Astrocyte (in vitro differentiated cells and primary cell): ENCODE data around the gene IDUA. TPM values are rescaled to one million over a fixed set of nuclear protein-coding genes. Genes with fewer than 3 reads are reported as not detected.

Experiments
- DNase-seq: peaks from one replicate; pipeline ENCODE4 v3.0.0-alpha.2; 2010; ENCODE audit warnings: low read depth
- FAIRE-seq: peaks from 2 replicates; lab custom pipeline; 2011; peaks lifted over from hg19 to GRCh38; lab: Jason Lieb, UNC
- H2AFZ ChIP-seq: 2 replicates; pipeline ENCODE4 v1.6.0; 2012; ENCODE audit warnings: low read depth, low read length, inconsistent platforms
- H3K27ac ChIP-seq: 2 replicates; pipeline ENCODE4 v1.5.1; 2011; ENCODE audit warnings: low read depth, low read length, inconsistent platforms
- H3K27me3 ChIP-seq: 2 replicates; pipeline ENCODE4 v1.6.0; 2011; ENCODE audit warnings: low read length, inconsistent platforms; ENCODE audit not compliant: insufficient read depth
- H3K36me3 ChIP-seq: 2 replicates; pipeline ENCODE4 v1.5.1; 2011; ENCODE audit warnings: low read length, inconsistent platforms; ENCODE audit not compliant: insufficient read depth
- H3K4me1 ChIP-seq: 2 replicates; pipeline ENCODE4 v1.5.1; 2011; ENCODE audit warnings: low read length, inconsistent platforms; ENCODE audit not compliant: insufficient read depth
- H3K4me2 ChIP-seq: 2 replicates; pipeline ENCODE4 v1.6.0; 2012; ENCODE audit warnings: low read length, inconsistent platforms
- H3K4me3 ChIP-seq: 2 replicates; pipeline ENCODE4 v1.5.1; 2011; ENCODE audit warnings: low read depth, mild to moderate bottlenecking, low read length, inconsistent platforms; ENCODE audit not compliant: insufficient read depth
- H3K79me2 ChIP-seq: 2 replicates; pipeline ENCODE4 v1.6.0; 2012; ENCODE audit warnings: mild to moderate bottlenecking, low read length, inconsistent platforms; ENCODE audit not compliant: insufficient read depth
- H3K9ac ChIP-seq: 2 replicates; pipeline ENCODE4 v1.6.0; 2012; ENCODE audit warnings: mild to moderate bottlenecking, low read length, inconsistent platforms
- H3K9me3 ChIP-seq: 2 replicates; pipeline ENCODE4 v1.5.1; 2012; ENCODE audit warnings: low read depth, mild to moderate bottlenecking, low read length, inconsistent platforms; ENCODE audit not compliant: insufficient read depth
- H4K20me1 ChIP-seq: 2 replicates; pipeline ENCODE4 v1.6.0; 2012; ENCODE audit warnings: low read length, inconsistent platforms; ENCODE audit not compliant: insufficient read depth
- H3K27ac Mint-ChIP-seq: one replicate; pipeline ENCODE4 v1.8.0; 2021; ENCODE audit warnings: mild to moderate bottlenecking, mixed read lengths; ENCODE audit not compliant: unreplicated experiment
- H3K27me3 Mint-ChIP-seq: one replicate; pipeline ENCODE4 v1.8.0; 2021; ENCODE audit warnings: low read depth, mixed read lengths; ENCODE audit not compliant: unreplicated experiment
- H3K36me3 Mint-ChIP-seq: one replicate; pipeline ENCODE4 v1.8.0; 2021; ENCODE audit warnings: low read depth, mixed read lengths; ENCODE audit not compliant: unreplicated experiment
- H3K4me1 Mint-ChIP-seq: one replicate; pipeline ENCODE4 v1.8.0; 2021; ENCODE audit warnings: low read depth, mixed read lengths; ENCODE audit not compliant: unreplicated experiment
- H3K4me3 Mint-ChIP-seq: one replicate; pipeline ENCODE4 v1.8.0; 2021; ENCODE audit warnings: mild to moderate bottlenecking, moderate library complexity, mixed read lengths; ENCODE audit not compliant: unreplicated experiment
- H3K9me3 Mint-ChIP-seq: one replicate; pipeline ENCODE4 v1.8.0; 2021; ENCODE audit warnings: mild to moderate bottlenecking, mixed read lengths; ENCODE audit not compliant: unreplicated experiment
- EZH2 ChIP-seq: IDR thresholded peaks from 2 replicates; pipeline ENCODE4 v1.6.1; 2012; ENCODE audit warnings: mild to moderate bottlenecking, low read length, inconsistent platforms; ENCODE audit not compliant: insufficient read depth
- total RNA-seq: library from RNA; stranded (reverse); gene quantifications from 2 replicates; pipeline ENCODE4 v1.2.1, GENCODE V29; 2021
- TF ChIP-seq, protein P1 (sequence below): IDR thresholded peaks from 2 replicates; pipeline ENCODE4 v1.5.1; 2011; ENCODE audit warnings: low read depth, mild to moderate bottlenecking, inconsistent platforms, low read length, moderate library complexity; ENCODE audit not compliant: insufficient read depth

The IDUA gene
- total RNA-seq, 1 donor from 2014 or later = 20.5 TPM

- TF ChIP-seq, protein P1, sequence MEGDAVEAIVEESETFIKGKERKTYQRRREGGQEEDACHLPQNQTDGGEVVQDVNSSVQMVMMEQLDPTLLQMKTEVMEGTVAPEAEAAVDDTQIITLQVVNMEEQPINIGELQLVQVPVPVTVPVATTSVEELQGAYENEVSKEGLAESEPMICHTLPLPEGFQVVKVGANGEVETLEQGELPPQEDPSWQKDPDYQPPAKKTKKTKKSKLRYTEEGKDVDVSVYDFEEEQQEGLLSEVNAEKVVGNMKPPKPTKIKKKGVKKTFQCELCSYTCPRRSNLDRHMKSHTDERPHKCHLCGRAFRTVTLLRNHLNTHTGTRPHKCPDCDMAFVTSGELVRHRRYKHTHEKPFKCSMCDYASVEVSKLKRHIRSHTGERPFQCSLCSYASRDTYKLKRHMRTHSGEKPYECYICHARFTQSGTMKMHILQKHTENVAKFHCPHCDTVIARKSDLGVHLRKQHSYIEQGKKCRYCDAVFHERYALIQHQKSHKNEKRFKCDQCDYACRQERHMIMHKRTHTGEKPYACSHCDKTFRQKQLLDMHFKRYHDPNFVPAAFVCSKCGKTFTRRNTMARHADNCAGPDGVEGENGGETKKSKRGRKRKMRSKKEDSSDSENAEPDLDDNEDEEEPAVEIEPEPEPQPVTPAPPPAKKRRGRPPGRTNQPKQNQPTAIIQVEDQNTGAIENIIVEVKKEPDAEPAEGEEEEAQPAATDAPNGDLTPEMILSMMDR = no peak
- no peak for TF ChIP-seq EZH2
- no peak for FAIRE-seq
- Mint-ChIP-seq H3K27me3 (no peaks in the 10 kb centered on the region), H3K36me3 (no peaks in the 10 kb centered on the region), H3K27ac (no peak overlapping the region), H3K4me3 (no peak overlapping the region), H3K9me3 (no peaks in the 10 kb centered on the region), H3K4me1 (peaks cover 15% of the 10 kb centered on the region)
- Histone ChIP-seq H3K36me3 (no peaks in the 10 kb centered on the region), H3K9ac (peak overlapping the region; percentile 30), H3K4me3 (no peak overlapping the region), H3K79me2 (no peaks in the 10 kb centered on the region), H4K20me1 (no peaks in the 10 kb centered on the region), H2AFZ (peak overlapping the region; percentile 28), H3K9me3 (no peaks in the 10 kb centered on the region), H3K27me3 (no peaks in the 10 kb centered on the region), H3K4me2 (peak overlapping the region; percentile 28), H3K4me1 (peaks cover 50% of the 10 kb centered on the region), H3K27ac (no peak overlapping the region)
- DNase-seq = no peak
These were observed 52.9 kb downstream of the IDUA start for GRCh38 chr4:1039493-1040343.

DNA sequence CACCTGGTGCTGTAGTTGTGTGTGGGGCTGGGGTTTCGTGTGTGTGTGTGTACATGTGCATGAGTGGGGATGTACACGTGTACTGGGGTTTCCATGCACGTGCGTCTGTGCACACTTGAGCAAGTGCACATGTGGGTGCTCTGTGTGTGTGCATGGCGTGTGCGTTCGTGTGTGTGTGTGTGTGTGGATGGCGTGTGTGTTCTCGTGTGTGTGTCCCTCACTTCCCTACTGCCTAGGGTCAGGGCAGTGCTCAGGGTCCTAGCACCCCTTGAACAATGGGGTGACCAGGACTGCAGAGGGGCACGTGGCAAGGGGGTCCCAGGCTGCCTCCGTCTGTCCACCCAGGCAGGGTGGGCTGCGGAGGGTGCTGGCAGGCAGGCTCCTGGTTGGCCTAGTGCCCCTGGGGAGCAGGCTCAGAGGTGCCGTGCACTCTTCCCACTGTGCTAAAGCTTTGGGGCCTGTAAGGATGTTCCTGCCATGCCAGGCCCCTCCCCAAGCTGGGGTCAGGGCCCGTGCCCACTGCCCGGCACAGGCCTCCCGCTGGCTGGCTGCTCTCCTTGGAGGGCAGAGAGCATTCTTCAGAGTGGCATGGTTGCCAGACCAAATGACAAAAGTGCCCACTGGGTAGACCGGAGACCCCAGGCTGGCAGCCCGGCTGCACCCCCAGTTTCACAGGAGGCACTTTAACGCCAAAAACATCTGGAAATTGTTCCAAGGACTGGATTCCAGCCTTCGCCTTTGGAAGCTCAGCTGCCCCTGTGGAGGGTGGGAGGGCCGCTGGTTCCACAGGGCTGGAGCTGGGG is 53.7 kb downstream of the IDUA start:
- Histone ChIP-seq H3K36me3 (no peaks in the 10 kb centered on the region), H3K9ac (no peak overlapping the region), H3K4me2 (peak overlapping the region; percentile 79), H2AFZ (peak overlapping the region; percentile 79), H4K20me1 (no peaks in the 10 kb centered on the region), H3K4me1 (peaks cover 53% of the 10 kb centered on the region), H3K9me3 (no peaks in the 10 kb centered on the region), H3K79me2 (no peaks in the 10 kb centered on the region), H3K4me3 (no peak overlapping the region), H3K27me3 (no peaks in the 10 kb centered on the region), H3K27ac (peak overlapping the region; percentile 18)
- Mint-ChIP-seq H3K4me1 (peaks cover 15% of the 10 kb centered on the region), H3K4me3 (no peak overlapping the region), H3K27me3 (no peaks in the 10 kb centered on the region), H3K27ac (no peak overlapping the region), H3K9me3 (no peaks in the 10 kb centered on the region), H3K36me3 (peaks cover 1% of the 10 kb centered on the region)
- TF ChIP-seq EZH2 = no peak
- TF ChIP-seq, protein P1 = no peak
- FAIRE-seq = no peak
- DNase-seq = no peak
